SJSA1 (cell line): ENCODE measurements around the gene TRIM63. TPM values are rescaled to one million over a fixed set of nuclear protein-coding genes. Genes with fewer than 3 reads are reported as not detected.

ENCODE experiments used
- total RNA-seq: library from RNA; depleted of rRNA; stranded (reverse); fragments of >200 nt; shearing (Covaris generic); gene quantifications from 2 replicates; pipeline ENCODE4 v1.2.3, GENCODE V29; 2014; rRNA removed

The TRIM63 gene
- total RNA-seq, 1 experiment from 2014 or later, result not detected

Other genes with a start within 250 kb of the TRIM63 start
- 48.9 and 51.6 TPM in 2 replicates for gene MTFR1L, start 247.7 kb downstream of the TRIM63 start, total RNA-seq
- 5.9 and 9.5 TPM in 2 replicates for gene AUNIP, start 208.2 kb downstream of the TRIM63 start, total RNA-seq
- 2.9 and 3.1 TPM in 2 replicates for gene PAQR7, start 191.9 kb downstream of the TRIM63 start, total RNA-seq
- 325 and 537 TPM in 2 replicates for gene STMN1, start 161.2 kb downstream of the TRIM63 start, total RNA-seq
- 7.5 and 7.9 TPM in 2 replicates for gene PAFAH2, start 69.6 kb downstream of the TRIM63 start, total RNA-seq
- 0.08 TPM in 1 of 2 replicates, not detected in the other for gene EXTL1, start 45.9 kb downstream of the TRIM63 start, total RNA-seq
- not detected in 2 replicates for gene SLC30A2, start 21.5 kb downstream of the TRIM63 start, total RNA-seq
- gene PDIK1L, start 44.2 kb upstream of the TRIM63 start, total RNA-seq, result 5.3 and 9.1 TPM in 2 replicates
- not detected in 2 replicates for gene FAM110D, start 91.4 kb upstream of the TRIM63 start, total RNA-seq
- gene C1orf232, start 101.3 kb upstream of the TRIM63 start, total RNA-seq, result not detected in 2 replicates
- gene ZNF593, start 102.3 kb upstream of the TRIM63 start, total RNA-seq, result 23.4 and 34.9 TPM in 2 replicates
- gene ZNF593OS, start 104.2 kb upstream of the TRIM63 start, total RNA-seq, result 0.24 TPM in 1 of 2 replicates, not detected in the other
- 0.50 TPM in 1 of 2 replicates, not detected in the other for gene CNKSR1, start 109.9 kb upstream of the TRIM63 start, total RNA-seq
- not detected in 2 replicates for gene CATSPER4, start 123.0 kb upstream of the TRIM63 start, total RNA-seq
- 45.2 and 56.6 TPM in 2 replicates for gene CEP85, start 166.6 kb upstream of the TRIM63 start, total RNA-seq
- 36.5 and 38.9 TPM in 2 replicates for gene SH3BGRL3, start 212.5 kb upstream of the TRIM63 start, total RNA-seq
- gene UBXN11, start 239.0 kb upstream of the TRIM63 start, total RNA-seq, result 4.0 and 12.0 TPM in 2 replicates